HEK293 (cell line): ENCODE results near the gene GPRC5B.

Experiments used
- CTCF ChIA-PET: fragments of 350-600 bp; formaldehyde crosslinking; extraction: SDS; loops from one replicate; lab custom pipeline; 2021; ENCODE audit warnings: antibody characterized with exemption; lab: Yijun Ruan, JAX
- POLR2A ChIA-PET: fragments of 300-600 bp; formaldehyde crosslinking; extraction: SDS; loops from one replicate; lab custom pipeline; 2020; ENCODE audit warnings: antibody characterized with exemption, inconsistent platforms; lab: Yijun Ruan, JAX
- H3K27ac ChIP-seq: fragments of 200-500 bp; sonication (Bioruptor generic); 2 replicates; pipeline ENCODE4 v1.5.1; 2014; ENCODE audit warnings: low read depth, low read length, control low read depth, inconsistent platforms; ENCODE audit errors: extremely low read depth
- H3K36me3 ChIP-seq, 2 experiments: fragments of 200-500 bp in 1 of 2; sonication (Bioruptor generic) in 1 of 2; 1 replicate in 1 of 2; 2 replicates in 1 of 2; pipeline ENCODE4 v1.5.1; 2014 to 2017; ENCODE audit warnings: inconsistent platforms in 2 of 2, low read length in 2 of 2; ENCODE audit not compliant: control insufficient read depth in 2 of 2, insufficient read depth in 1 of 2
- H3K4me1 ChIP-seq: fragments of 200-500 bp; sonication (Bioruptor generic); 2 replicates; pipeline ENCODE4 v1.5.1; 2014; ENCODE audit warnings: mild to moderate bottlenecking, low read length, inconsistent platforms; ENCODE audit not compliant: control insufficient read depth, insufficient read depth
- H3K4me3 ChIP-seq: 2 replicates; pipeline ENCODE4 v1.5.1; 2011; ENCODE audit warnings: low read depth, mild to moderate bottlenecking, control low read depth, low read length, moderate library complexity
- H3K9me3 ChIP-seq: fragments of 200-500 bp; sonication (Bioruptor generic); 2 replicates; pipeline ENCODE4 v1.5.1; 2014; ENCODE audit warnings: low read depth, low read length, inconsistent platforms; ENCODE audit not compliant: control insufficient read depth, insufficient read depth
- AEBP2 ChIP-seq: fragments of 450-650 bp; formaldehyde crosslinking; IDR thresholded peaks from 2 replicates; pipeline ENCODE4 v1.5.1; 2016; ENCODE audit warnings: missing biosample characterization, missing genetic modification characterization, borderline replicate concordance
- PRDM2 ChIP-seq: fragments of 450-650 bp; formaldehyde crosslinking; IDR thresholded peaks from 2 replicates; pipeline ENCODE4 v1.5.1; 2016; ENCODE audit warnings: missing biosample characterization, missing genetic modification characterization, borderline replicate concordance
- SP2 ChIP-seq: fragments of 450-650 bp; formaldehyde crosslinking; IDR thresholded peaks from 2 replicates; pipeline ENCODE4 v1.5.1; 2016; ENCODE audit warnings: missing biosample characterization, missing genetic modification characterization
- WT1 ChIP-seq: fragments of 450-650 bp; formaldehyde crosslinking; IDR thresholded peaks from 2 replicates; pipeline ENCODE4 v1.5.1; 2016; ENCODE audit warnings: missing biosample characterization, missing genetic modification characterization
- ZBTB17 ChIP-seq: fragments of 450-650 bp; formaldehyde crosslinking; IDR thresholded peaks from 2 replicates; pipeline ENCODE4 v1.5.1; 2016; ENCODE audit warnings: missing biosample characterization, missing genetic modification characterization
- ZFP37 ChIP-seq: fragments of 450-650 bp; formaldehyde crosslinking; IDR thresholded peaks from 2 replicates; pipeline ENCODE4 v1.5.1; 2016; ENCODE audit warnings: missing biosample characterization, missing genetic modification characterization
- ZNF114 ChIP-seq: fragments of 450-650 bp; formaldehyde crosslinking; IDR thresholded peaks from 2 replicates; pipeline ENCODE4 v1.5.0; 2017; ENCODE audit warnings: missing biosample characterization, missing genetic modification characterization
- ZNF133 ChIP-seq: fragments of 450-650 bp; formaldehyde crosslinking; IDR thresholded peaks from 2 replicates; pipeline ENCODE4 v1.5.1; 2016; ENCODE audit warnings: missing biosample characterization, missing genetic modification characterization
- ZNF138 ChIP-seq: fragments of 450-650 bp; formaldehyde crosslinking; IDR thresholded peaks from 2 replicates; pipeline ENCODE4 v1.5.1; 2016; ENCODE audit warnings: missing biosample characterization, missing genetic modification characterization, borderline replicate concordance
- ZNF148 ChIP-seq: fragments of 450-650 bp; formaldehyde crosslinking; IDR thresholded peaks from 2 replicates; pipeline ENCODE4 v1.5.0; 2017; ENCODE audit warnings: missing biosample characterization, missing genetic modification characterization, borderline replicate concordance
- ZNF155 ChIP-seq: fragments of 450-650 bp; formaldehyde crosslinking; IDR thresholded peaks from 2 replicates; pipeline ENCODE4 v1.5.1; 2016; ENCODE audit warnings: missing biosample characterization, missing genetic modification characterization
- ZNF518A ChIP-seq: fragments of 450-650 bp; formaldehyde crosslinking; conservative IDR thresholded peaks from 2 replicates; pipeline ENCODE4 v1.5.1; 2016; ENCODE audit warnings: low read depth, missing biosample characterization, missing genetic modification characterization
- ZNF596 ChIP-seq: fragments of 450-650 bp; IDR thresholded peaks from 2 replicates; pipeline ENCODE4 v1.5.0; 2018; ENCODE audit warnings: missing biosample characterization, mild to moderate bottlenecking, missing genetic modification characterization, moderate library complexity
- ZNF624 ChIP-seq: fragments of 450-650 bp; formaldehyde crosslinking; IDR thresholded peaks from 2 replicates; pipeline ENCODE4 v1.5.1; 2017; ENCODE audit warnings: missing biosample characterization, missing genetic modification characterization
- ZNF692 ChIP-seq: fragments of 450-650 bp; formaldehyde crosslinking; IDR thresholded peaks from 2 replicates; pipeline ENCODE4 v1.5.1; 2016; ENCODE audit warnings: missing biosample characterization, missing genetic modification characterization
- ZNF776 ChIP-seq: fragments of 450-650 bp; formaldehyde crosslinking; IDR thresholded peaks from 2 replicates; pipeline ENCODE4 v1.5.0; 2017; ENCODE audit warnings: missing biosample characterization, missing genetic modification characterization, borderline replicate concordance
- ZNF791 ChIP-seq: fragments of 450-650 bp; formaldehyde crosslinking; IDR thresholded peaks from 2 replicates; pipeline ENCODE4 v1.5.1; 2016; ENCODE audit warnings: missing biosample characterization, missing genetic modification characterization

Gene GPRC5B

GRCh38 chr16:19857593-19858339 lies 26.9 kb downstream of the GPRC5B start (continued):
- TF ChIP-seq ZNF518A (tag by site-specific recombination), result 0 out of 2 replicates have a peak, but pooled peaks have one; percentile 18
- TF ChIP-seq, all 188 proteins: peak for 7

- Histone ChIP-seq H3K27ac (no peak overlapping the region), H3K4me1 (peaks cover 14% of the 10 kb centered on the region), H3K36me3 (peaks cover 0 to 5% of the 10 kb centered on the region in 2 experiments; a peak in 1 of 3 replicates), H3K9me3 (no peaks in the 10 kb centered on the region), H3K4me3 (no peak overlapping the region)
- POLR2A ChIA-PET, result no interaction called here
- CTCF ChIA-PET, result interaction anchor here (0.6 to 1.3 kb wide), 2 partner anchors 148 to 272 kb away, joined by 3 read pairs; no protein-coding TSS in a partner anchor
- TF ChIP-seq WT1 (tag by site-specific recombination) (no peak), ZNF114 (tag by site-specific recombination) (no peak), ZNF596 (tag by site-specific recombination) (no peak), ZNF133 (tag by site-specific recombination) (no peak), ZNF791 (tag by site-specific recombination) (no peak), ZNF148 (no peak), ZNF138 (no peak), AEBP2 (tag by site-specific recombination) (no peak), ZNF776 (no peak), ZNF155 (tag by site-specific recombination) (no peak), SP2 (tag by site-specific recombination) (no peak), ZNF692 (tag by site-specific recombination) (no peak), ZNF624 (no peak), ZBTB17 (no peak), ZFP37 (tag by site-specific recombination) (no peak), PRDM2 (tag by site-specific recombination) (no peak)
These were observed 28.5 kb downstream of the GPRC5B start for GRCh38 chr16:19856120-19856519.
